Omental fat pad (tissue), 4 donors: ENCODE measurements around the gene ADARB1. TPM values are rescaled to one million over a fixed set of nuclear protein-coding genes. Genes with fewer than 3 reads are reported as not detected.

Experiments
- ATAC-seq: fragments of 150-250 bp; one replicate; pipeline ENCODE4 v1.9.1; 2016; ENCODE audit warnings: mild to moderate bottlenecking, moderate library complexity; ENCODE audit not compliant: low FRiP score
- DNase-seq: peaks from one replicate; pipeline ENCODE4 v3.0.0-alpha.2; 2019; ENCODE audit warnings: low spot score
- total RNA-seq, 4 donors: library from RNA; depleted of rRNA; stranded (reverse); fragments of >200 nt; gene quantifications; one replicate each; pipeline ENCODE4 v1.1.0, GENCODE V29; 2016
- TF ChIP-seq, protein P1 (sequence below), 3 donors: fragments of 450-650 bp; IDR thresholded peaks; one replicate each; pipeline ENCODE4 v1.5.1; 2016 to 2017; ENCODE audit warnings: antibody characterized with exemption in 3 of 3, mild to moderate bottlenecking in 3 of 3, moderate library complexity in 2 of 3

Gene ADARB1
- total RNA-seq, 4 donors from 2014 or later: 17.3 to 38.3 (median 23.3) TPM

DNA sequence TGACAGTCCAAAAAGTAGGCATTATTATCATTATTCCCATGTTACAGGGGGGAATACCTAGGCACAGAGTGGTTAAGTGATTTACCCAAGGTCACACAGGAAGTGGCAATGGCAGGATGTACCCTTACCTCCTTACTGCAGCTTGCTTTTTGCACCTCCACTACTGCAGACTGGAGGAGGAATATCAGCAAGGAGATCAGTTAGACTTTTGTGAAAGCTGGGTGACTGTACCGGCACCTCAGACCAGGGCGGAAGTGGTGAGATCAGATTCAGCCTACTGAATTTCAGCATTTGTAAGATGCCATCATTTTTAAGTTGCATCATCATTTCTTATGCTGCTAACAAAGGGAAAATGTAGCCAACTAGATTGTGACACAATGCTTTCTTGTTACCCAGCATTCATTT lies 4.5 kb downstream of the ADARB1 start:
- DNase-seq (no peak), ATAC-seq (no peak)
- TF ChIP-seq, protein P1, sequence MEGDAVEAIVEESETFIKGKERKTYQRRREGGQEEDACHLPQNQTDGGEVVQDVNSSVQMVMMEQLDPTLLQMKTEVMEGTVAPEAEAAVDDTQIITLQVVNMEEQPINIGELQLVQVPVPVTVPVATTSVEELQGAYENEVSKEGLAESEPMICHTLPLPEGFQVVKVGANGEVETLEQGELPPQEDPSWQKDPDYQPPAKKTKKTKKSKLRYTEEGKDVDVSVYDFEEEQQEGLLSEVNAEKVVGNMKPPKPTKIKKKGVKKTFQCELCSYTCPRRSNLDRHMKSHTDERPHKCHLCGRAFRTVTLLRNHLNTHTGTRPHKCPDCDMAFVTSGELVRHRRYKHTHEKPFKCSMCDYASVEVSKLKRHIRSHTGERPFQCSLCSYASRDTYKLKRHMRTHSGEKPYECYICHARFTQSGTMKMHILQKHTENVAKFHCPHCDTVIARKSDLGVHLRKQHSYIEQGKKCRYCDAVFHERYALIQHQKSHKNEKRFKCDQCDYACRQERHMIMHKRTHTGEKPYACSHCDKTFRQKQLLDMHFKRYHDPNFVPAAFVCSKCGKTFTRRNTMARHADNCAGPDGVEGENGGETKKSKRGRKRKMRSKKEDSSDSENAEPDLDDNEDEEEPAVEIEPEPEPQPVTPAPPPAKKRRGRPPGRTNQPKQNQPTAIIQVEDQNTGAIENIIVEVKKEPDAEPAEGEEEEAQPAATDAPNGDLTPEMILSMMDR (IDR thresholded peaks at IDR 0.05): no peak

DNA sequence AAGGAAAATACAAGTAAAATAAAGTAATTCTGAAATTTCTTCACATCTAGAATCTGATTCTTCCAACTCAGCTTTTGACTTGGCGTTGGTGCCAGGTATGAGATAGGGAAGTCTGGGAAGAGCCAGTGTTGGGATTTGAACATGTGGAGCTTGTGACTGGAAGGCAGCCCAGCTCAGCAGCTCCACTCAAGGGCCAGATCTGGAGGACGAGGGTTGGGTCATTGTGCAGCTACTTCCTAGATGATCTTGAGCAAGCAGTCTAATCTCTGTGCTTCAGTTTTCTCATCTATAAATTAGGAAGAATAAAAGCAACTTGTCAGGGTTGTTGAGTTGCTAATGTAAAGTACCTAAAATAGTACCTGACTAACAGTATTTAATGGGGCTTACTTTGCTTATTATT lies 5.0 kb downstream of the ADARB1 start:
- no peak for DNase-seq
- ATAC-seq: no peak
- TF ChIP-seq, protein P1 (IDR thresholded peaks at IDR 0.05): no peak

DNA sequence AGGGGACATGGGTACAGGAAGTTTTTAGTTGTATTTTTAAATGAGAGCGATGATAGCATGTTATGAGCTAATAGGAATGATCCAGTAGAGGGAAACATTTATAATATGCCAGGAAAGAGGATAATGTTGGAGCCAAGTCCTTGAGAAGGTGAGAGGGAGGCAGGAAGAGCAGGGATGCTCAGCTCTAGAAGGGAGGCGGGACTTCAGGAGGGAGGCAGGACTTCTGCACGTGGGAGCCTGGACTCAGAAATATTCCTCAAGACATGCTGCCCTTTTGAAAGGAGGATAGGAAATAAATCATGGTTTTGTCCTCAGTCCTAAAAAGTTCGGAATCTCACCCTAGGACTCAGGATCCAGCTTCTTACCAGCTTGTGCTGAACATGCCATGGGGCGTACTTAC lies 5.9 kb downstream of the ADARB1 start:
- TF ChIP-seq, protein P1 (IDR thresholded peaks at IDR 0.05): no peak
- ATAC-seq (no peak), DNase-seq (no peak)

DNA sequence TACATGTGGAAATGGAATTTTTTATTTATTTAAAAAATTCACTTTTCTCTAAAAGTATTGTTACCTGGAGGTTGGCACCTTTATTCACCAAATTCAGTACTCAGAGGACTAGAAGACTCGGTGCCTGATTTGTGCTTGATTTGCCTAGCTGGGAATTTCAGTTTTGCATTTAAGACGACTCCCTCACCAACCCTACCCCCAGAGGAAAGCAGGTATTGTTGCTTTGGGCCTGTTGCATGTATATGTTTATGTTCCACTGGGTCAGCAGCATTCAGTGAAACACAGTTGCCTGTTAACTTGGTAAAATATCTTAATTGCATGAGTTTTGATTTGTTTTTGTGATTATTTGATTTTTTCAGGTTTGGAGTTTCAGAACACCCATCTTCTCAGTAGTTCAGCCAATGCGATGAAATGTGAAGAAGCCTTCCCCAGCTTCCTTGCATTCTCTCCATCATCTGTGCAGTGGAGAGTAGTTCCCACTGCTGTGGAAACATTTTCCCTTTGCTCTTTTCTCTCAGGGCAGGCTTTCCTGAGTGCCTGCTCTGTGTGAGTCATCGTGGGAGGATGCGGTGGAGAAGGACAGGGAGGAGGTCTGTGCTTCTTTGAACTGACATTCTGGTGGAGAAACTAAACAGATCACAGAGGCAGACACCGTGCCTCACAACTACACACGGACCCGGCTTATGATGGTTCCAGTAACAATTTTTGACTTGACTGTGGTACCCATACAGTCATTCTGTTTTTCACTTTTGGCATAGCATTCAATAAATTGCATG lies 6.4 kb downstream of the ADARB1 start:
- TF ChIP-seq, protein P1 (IDR thresholded peaks at IDR 0.05): no peak
- peak; percentile 75 for ATAC-seq

DNA sequence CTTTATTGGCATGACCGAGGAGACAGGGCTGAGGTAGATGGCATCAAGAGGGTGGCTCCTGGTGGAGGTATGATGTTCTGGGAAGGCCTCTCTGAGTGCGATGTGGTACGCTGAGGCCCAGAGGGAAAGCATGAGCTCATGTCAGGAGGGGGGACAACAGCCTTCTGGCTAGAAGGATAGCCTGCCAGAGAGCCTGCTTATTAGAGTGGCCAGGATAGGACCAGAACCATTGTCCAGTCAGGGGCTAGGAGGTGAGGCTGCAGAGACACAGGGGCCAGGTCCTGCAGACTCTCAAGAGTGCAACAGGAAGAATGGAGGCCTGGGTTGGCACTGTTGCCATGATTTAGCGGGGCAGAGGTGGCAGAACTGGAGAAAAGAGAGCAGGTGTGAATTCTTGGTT lies 7.3 kb downstream of the ADARB1 start:
- TF ChIP-seq, protein P1 (IDR thresholded peaks at IDR 0.05): no peak
- ATAC-seq: no peak
- no peak for DNase-seq

More for the DNA sequence above, 6.4 kb downstream of the ADARB1 start:
- DNase-seq: no peak

DNA sequence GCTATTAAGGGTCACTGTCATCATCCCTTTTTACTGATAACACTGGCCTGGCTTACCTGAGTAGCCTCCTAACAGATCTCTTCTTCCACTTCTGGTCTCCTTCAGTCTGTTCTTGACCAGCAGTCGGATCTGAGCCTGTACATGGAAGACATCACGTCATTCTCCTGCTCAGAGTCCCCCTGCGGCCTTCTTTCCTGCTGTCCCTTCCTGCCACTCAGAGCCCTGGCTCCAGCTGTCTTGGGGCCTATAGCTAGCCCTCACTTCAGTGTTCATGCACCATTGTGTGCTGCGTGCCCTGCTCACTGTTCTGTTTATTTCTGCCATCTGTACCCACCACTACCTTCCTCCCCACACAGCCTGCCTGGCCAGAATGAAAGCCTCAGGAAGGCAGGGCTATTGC lies 8.4 kb downstream of the ADARB1 start:
- DNase-seq: no peak
- ATAC-seq: no peak
- TF ChIP-seq, protein P1 (IDR thresholded peaks at IDR 0.05): no peak

DNA sequence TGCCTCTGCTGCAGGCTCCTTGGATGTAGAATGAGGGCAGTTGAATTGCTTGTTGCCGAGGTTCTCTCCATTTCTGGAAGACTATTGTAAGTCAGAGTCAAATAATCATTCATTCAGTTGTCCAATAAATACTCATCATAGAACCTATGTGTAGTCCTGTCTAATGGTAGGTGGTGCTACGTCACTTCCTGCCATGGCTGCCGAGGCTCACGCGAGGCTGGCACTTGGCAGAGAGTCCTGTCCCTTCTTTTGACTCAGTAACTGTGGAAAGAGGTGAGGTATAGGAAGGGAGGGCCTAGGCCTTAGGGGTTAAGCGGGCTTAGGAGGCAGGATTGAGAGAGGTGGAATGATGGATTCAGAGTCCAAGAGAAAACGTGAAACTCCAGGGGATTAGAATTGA lies 9.7 kb downstream of the ADARB1 start:
- DNase-seq: no peak
- TF ChIP-seq, protein P1 (IDR thresholded peaks at IDR 0.05): no peak
- ATAC-seq: no peak
